Measurements from ENCODE around the gene PRKCH.

Gene PRKCH

GRCh38 chr14:61357123-61357522 lies 35.7 kb downstream of the PRKCH start:
- H3K36me3 Mint-ChIP-seq (ENCODE audit: low read depth): peaks cover 65% of the 10 kb centered on the region
- peak overlapping the region; percentile 94 for H3K27ac Mint-ChIP-seq
- H3K4me3 Mint-ChIP-seq: peak overlapping the region; percentile 51
- H3K9me3 Mint-ChIP-seq: no peaks in the 10 kb centered on the region
- peaks cover 95% of the 10 kb centered on the region for H3K4me1 Mint-ChIP-seq (ENCODE audit: low read depth)
- H3K27me3 Mint-ChIP-seq: no peaks in the 10 kb centered on the region

- peak overlapping the region; percentile 12 for H3K4me3 Mint-ChIP-seq
- H3K9me3 Mint-ChIP-seq: no peaks in the 10 kb centered on the region
- H3K4me1 Mint-ChIP-seq (ENCODE audit: low read depth): peaks cover 79% of the 10 kb centered on the region
- peaks cover 60% of the 10 kb centered on the region for H3K36me3 Mint-ChIP-seq (ENCODE audit: low read depth)
- peak overlapping the region; percentile 94 for H3K27ac Mint-ChIP-seq
- H3K27me3 Mint-ChIP-seq: no peaks in the 10 kb centered on the region
Measured at GRCh38 chr14:61358554-61359226, 37.3 kb downstream of the PRKCH start.

GRCh38 chr14:61360796-61361525 lies 39.6 kb downstream of the PRKCH start:
- H3K27ac Mint-ChIP-seq: peak overlapping the region; percentile 89
- no peaks in the 10 kb centered on the region for H3K27me3 Mint-ChIP-seq
- H3K4me1 Mint-ChIP-seq (ENCODE audit: low read depth): peaks cover 56% of the 10 kb centered on the region
- H3K9me3 Mint-ChIP-seq: no peaks in the 10 kb centered on the region
- H3K36me3 Mint-ChIP-seq (ENCODE audit: low read depth): peaks cover 48% of the 10 kb centered on the region
- peak overlapping the region; percentile 37 for H3K4me3 Mint-ChIP-seq

GRCh38 chr14:61362072-61362750 lies 40.8 kb downstream of the PRKCH start:
- Mint-ChIP-seq H3K27me3 (no peaks in the 10 kb centered on the region), H3K27ac (no peak overlapping the region), H3K4me1 (ENCODE audit: low read depth) (peaks cover 50% of the 10 kb centered on the region), H3K9me3 (no peaks in the 10 kb centered on the region), H3K4me3 (no peak overlapping the region), H3K36me3 (ENCODE audit: low read depth) (peaks cover 36% of the 10 kb centered on the region)

GRCh38 chr14:61364243-61364642 lies 42.9 kb downstream of the PRKCH start:
- H3K4me1 Mint-ChIP-seq (ENCODE audit: low read depth): peaks cover 50% of the 10 kb centered on the region

DNA sequence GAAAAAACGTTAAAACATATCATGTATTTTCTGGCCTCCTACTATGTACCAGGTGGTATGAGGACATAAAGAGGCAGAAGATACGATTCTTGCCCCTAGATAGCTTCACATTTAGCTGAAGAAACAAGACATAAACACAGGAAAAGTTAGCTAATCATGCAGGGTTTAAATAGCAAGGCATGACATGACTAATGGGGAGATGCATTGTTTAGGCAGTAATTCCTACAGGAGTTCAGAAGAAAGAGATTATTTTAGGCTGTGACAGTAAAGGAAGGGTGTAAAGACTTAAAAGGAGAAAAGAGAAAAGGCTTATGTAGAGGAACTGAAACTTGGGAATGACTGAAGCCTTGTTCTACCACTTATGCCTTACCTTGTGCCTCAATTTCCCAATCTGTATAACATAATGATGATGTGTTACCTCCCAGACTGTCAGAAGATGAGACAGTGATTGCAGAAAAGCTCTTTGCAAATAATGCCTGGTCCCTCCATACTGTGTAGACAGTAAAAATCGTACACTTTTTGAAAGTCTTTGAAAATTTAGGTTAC lies 44.4 kb downstream of the PRKCH start:
- Mint-ChIP-seq H3K36me3 (ENCODE audit: low read depth) (peaks cover 8% of the 10 kb centered on the region), H3K9me3 (no peaks in the 10 kb centered on the region), H3K4me1 (ENCODE audit: low read depth) (peaks cover 47% of the 10 kb centered on the region), H3K27me3 (no peaks in the 10 kb centered on the region), H3K4me3 (no peak overlapping the region), H3K27ac (no peak overlapping the region)

More at GRCh38 chr14:61364243-61364642, 42.9 kb downstream of the PRKCH start:
- no peak overlapping the region for H3K4me3 Mint-ChIP-seq
- H3K27ac Mint-ChIP-seq: no peak overlapping the region
- peaks cover 16% of the 10 kb centered on the region for H3K36me3 Mint-ChIP-seq (ENCODE audit: low read depth)
- H3K9me3 Mint-ChIP-seq: no peaks in the 10 kb centered on the region
- no peaks in the 10 kb centered on the region for H3K27me3 Mint-ChIP-seq

GRCh38 chr14:61368114-61368710 lies 46.8 kb downstream of the PRKCH start:
- H3K27ac Mint-ChIP-seq: peak overlapping the region; percentile 83
- no peaks in the 10 kb centered on the region for H3K9me3 Mint-ChIP-seq
- no peak overlapping the region for H3K4me3 Mint-ChIP-seq
- H3K36me3 Mint-ChIP-seq (ENCODE audit: low read depth): peaks cover 10% of the 10 kb centered on the region
- no peaks in the 10 kb centered on the region for H3K27me3 Mint-ChIP-seq
- peaks cover 62% of the 10 kb centered on the region for H3K4me1 Mint-ChIP-seq (ENCODE audit: low read depth)

GRCh38 chr14:61368781-61369453 lies 47.5 kb downstream of the PRKCH start:
- H3K27me3 Mint-ChIP-seq: no peaks in the 10 kb centered on the region
- H3K9me3 Mint-ChIP-seq: no peaks in the 10 kb centered on the region
- H3K36me3 Mint-ChIP-seq (ENCODE audit: low read depth): peaks cover 17% of the 10 kb centered on the region
- H3K27ac Mint-ChIP-seq: peak overlapping the region; percentile 75
- H3K4me3 Mint-ChIP-seq: peak overlapping the region; percentile 7
- peaks cover 66% of the 10 kb centered on the region for H3K4me1 Mint-ChIP-seq (ENCODE audit: low read depth)

DNA sequence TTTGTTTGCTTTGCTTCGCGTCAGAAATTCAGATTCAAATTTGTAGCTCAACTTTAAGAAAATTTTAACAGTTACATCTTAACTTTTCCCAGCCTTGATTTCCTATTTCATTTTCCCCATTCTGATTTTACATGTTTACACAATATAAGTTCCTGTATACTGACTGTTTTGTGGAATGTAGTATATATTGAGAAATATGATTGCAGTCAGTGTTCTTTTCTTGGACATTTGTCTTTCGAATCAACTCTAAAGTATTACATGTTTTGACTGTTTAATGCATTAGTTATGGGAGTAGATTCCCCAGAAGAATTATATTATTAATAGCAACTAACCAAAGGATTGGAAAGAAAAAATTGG lies 48.1 kb downstream of the PRKCH start:
- H3K36me3 Mint-ChIP-seq (ENCODE audit: low read depth): peaks cover 22% of the 10 kb centered on the region
- no peaks in the 10 kb centered on the region for H3K27me3 Mint-ChIP-seq
- peaks cover 66% of the 10 kb centered on the region for H3K4me1 Mint-ChIP-seq (ENCODE audit: low read depth)
- H3K4me3 Mint-ChIP-seq: peak overlapping the region; percentile 7
- H3K9me3 Mint-ChIP-seq: no peaks in the 10 kb centered on the region
- peak overlapping the region; percentile 75 for H3K27ac Mint-ChIP-seq

GRCh38 chr14:61372379-61372778 lies 51.0 kb downstream of the PRKCH start:
- Mint-ChIP-seq H3K27ac (peak overlapping the region; percentile 49), H3K27me3 (no peaks in the 10 kb centered on the region), H3K9me3 (no peaks in the 10 kb centered on the region), H3K36me3 (ENCODE audit: low read depth) (peaks cover 49% of the 10 kb centered on the region), H3K4me1 (ENCODE audit: low read depth) (peaks cover 69% of the 10 kb centered on the region), H3K4me3 (no peak overlapping the region)

DNA sequence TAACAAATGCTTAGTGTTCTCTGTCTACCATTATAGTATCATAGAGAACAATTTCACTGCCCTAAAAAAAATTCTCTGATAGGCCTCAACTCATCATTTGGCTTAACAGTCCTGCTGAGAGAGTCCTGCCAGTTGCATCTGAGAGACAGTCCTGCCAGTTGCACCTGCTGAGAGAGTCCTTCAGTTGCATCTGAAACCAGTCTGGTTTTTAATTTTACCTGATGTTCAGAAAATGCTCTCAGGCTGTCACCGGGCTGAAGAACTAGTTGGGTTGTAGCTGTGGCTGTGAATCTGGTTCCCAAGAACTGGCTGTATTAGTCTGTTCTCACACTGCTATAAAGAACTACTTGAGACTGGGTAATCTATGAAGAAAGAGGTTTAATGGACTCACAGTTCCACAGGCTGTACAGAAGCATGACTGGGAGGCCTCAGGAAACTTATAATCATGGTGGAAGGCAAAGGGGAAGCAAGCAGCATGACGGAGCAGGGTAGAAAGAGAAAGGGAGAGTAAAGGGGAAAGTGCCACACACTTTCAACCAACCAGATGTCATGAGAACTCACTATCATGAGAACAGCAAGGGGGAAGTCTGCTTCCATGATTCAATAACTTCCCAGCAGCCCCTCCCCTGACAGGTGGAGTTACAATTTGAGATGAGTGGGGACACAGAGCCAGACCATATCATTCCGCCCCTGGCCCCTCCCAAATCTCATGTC lies 51.6 kb downstream of the PRKCH start:
- Mint-ChIP-seq H3K36me3 (ENCODE audit: low read depth) (peaks cover 55% of the 10 kb centered on the region), H3K27ac (peak overlapping the region; percentile 16), H3K9me3 (no peaks in the 10 kb centered on the region), H3K27me3 (no peaks in the 10 kb centered on the region), H3K4me3 (no peak overlapping the region), H3K4me1 (ENCODE audit: low read depth) (peaks cover 63% of the 10 kb centered on the region)

GRCh38 chr14:61374284-61374683 lies 52.9 kb downstream of the PRKCH start:
- Mint-ChIP-seq H3K27ac (no peak overlapping the region), H3K4me1 (ENCODE audit: low read depth) (peaks cover 50% of the 10 kb centered on the region), H3K4me3 (no peak overlapping the region), H3K36me3 (ENCODE audit: low read depth) (peaks cover 65% of the 10 kb centered on the region), H3K27me3 (no peaks in the 10 kb centered on the region), H3K9me3 (no peaks in the 10 kb centered on the region)

DNA sequence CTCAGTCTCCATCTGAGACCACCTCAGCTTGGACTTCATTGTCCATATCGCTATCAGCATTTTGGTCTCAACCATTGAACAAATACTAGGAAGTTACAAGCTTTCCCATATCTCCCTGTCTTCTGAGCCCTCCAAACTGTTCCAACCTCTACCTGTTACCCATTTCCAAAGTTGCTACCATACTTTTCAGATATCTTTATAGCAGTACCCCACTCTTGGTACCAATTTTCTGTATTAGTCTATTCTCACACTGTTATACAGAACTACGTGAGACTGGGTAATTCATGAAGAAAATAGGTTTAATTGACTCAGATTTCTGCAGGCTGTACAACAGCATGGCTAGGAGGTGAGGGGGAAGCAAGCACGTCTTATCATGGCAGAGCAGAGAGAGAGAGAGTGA lies 53.8 kb downstream of the PRKCH start:
- Mint-ChIP-seq H3K4me3 (no peak overlapping the region), H3K27ac (peak overlapping the region; percentile 57), H3K4me1 (ENCODE audit: low read depth) (peaks cover 44% of the 10 kb centered on the region), H3K9me3 (no peaks in the 10 kb centered on the region), H3K36me3 (ENCODE audit: low read depth) (peaks cover 75% of the 10 kb centered on the region), H3K27me3 (no peaks in the 10 kb centered on the region)

DNA sequence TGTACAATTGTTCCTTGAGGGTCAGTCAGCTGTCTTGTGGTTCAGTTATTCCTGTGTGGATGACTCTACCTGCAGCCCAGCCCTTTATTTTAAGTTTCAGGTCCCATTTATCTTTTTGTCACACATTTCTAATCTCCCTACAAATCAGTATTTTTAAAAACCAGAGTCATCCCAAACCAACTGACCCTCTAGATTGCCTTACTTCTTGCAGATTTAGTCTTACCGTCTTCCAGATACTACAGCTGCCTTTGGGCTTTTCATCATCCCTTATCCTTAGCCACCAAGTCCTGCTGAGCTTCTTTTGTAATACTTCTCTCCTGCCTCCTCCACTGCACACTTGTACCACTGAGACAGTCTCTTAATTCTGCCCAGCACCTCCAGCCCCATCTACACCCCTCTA lies 54.9 kb downstream of the PRKCH start:
- Mint-ChIP-seq H3K36me3 (ENCODE audit: low read depth) (peaks cover 85% of the 10 kb centered on the region), H3K4me1 (ENCODE audit: low read depth) (peaks cover 34% of the 10 kb centered on the region), H3K4me3 (peak overlapping the region; percentile 19), H3K27me3 (no peaks in the 10 kb centered on the region), H3K27ac (peak overlapping the region; percentile 87), H3K9me3 (no peaks in the 10 kb centered on the region)
